ENCODE results near the gene TEKTIP1. TPM values are rescaled to one million over a fixed set of nuclear protein-coding genes. Genes with fewer than 3 reads are reported as not detected.
A peak's percentile ranks its signal among the peaks of the same experiment; 100 is the strongest.

Gene TEKTIP1
- polyA plus RNA-seq, 1 donor from 2014 or later = not detected

DNA sequence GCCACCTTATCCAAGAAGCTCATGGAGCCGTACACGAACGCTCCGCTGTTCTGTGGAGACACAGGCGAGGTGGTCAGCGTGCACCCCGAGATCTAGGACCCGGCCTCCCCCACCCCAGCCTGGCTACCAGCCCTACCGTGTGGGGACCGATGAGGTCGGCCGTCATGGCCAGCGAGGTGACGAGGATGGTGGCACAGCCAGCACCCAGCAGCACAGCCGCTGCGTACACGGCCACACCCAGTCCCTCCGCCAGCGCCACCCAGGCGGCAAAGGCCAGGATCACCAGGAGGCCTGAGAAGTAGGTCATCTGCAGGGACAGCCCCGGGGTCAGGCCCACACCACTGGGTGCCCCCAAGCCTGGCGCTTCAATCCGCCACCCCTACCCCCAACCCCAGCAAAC, 7.1 kb downstream of the TEKTIP1 start:
- Histone ChIP-seq H3K4me2 (ENCODE audit: low read length) (no peak overlapping the region), H2AFZ (ENCODE audit: low read depth, low read length) (no peak overlapping the region), H3K36me3 (ENCODE audit: insufficient read depth, low read length) (no peaks in the 10 kb centered on the region), H4K20me1 (ENCODE audit: insufficient read depth) (no peaks in the 10 kb centered on the region), H3K9ac (ENCODE audit: low read length) (no peak overlapping the region), H3F3A (ENCODE audit: insufficient read depth, low read length, poor library complexity, severe bottlenecking) (no peaks in the 10 kb centered on the region), H3K9me2 (ENCODE audit: insufficient read depth, low read length) (no peaks in the 10 kb centered on the region), H3K9me3 (ENCODE audit: low read length) (no peaks in the 10 kb centered on the region), H3K27ac (ENCODE audit: low read length) (no peak overlapping the region), H3K27me3 (ENCODE audit: insufficient read depth, low read depth, low read length) (no peaks in the 10 kb centered on the region), H3K79me2 (replicated peaks; ENCODE audit: insufficient read depth, low read length) (no peaks in the 10 kb centered on the region), H3K4me3 (ENCODE audit: low read length) (no peak overlapping the region)
- no peak for TF ChIP-seq EP300 (conservative IDR thresholded peaks at IDR 0.05; ENCODE audit: poor library complexity, severe bottlenecking)
- no peak for TF ChIP-seq EZH2 (IDR thresholded peaks at IDR 0.05; ENCODE audit: borderline replicate concordance, insufficient read depth, low read length, poor library complexity, severe bottlenecking)
- TF ChIP-seq RAD21 (conservative IDR thresholded peaks at IDR 0.05) = no peak
- TF ChIP-seq MXI1 (conservative IDR thresholded peaks at IDR 0.05; ENCODE audit: poor library complexity, severe bottlenecking) = no peak
- TF ChIP-seq CTCF (IDR thresholded peaks at IDR 0.05; ENCODE audit: poor library complexity, severe bottlenecking) = no peak
- no peak for TF ChIP-seq REST (IDR thresholded peaks at IDR 0.05; ENCODE audit: borderline replicate concordance)
- no peak for TF ChIP-seq TAF1 (IDR thresholded peaks at IDR 0.05; ENCODE audit: low read depth)
- no peak for TF ChIP-seq SMC3 (conservative IDR thresholded peaks at IDR 0.05; ENCODE audit: poor library complexity)
- no peak for TF ChIP-seq POLR2AphosphoS5 (IDR thresholded peaks at IDR 0.05)

DNA sequence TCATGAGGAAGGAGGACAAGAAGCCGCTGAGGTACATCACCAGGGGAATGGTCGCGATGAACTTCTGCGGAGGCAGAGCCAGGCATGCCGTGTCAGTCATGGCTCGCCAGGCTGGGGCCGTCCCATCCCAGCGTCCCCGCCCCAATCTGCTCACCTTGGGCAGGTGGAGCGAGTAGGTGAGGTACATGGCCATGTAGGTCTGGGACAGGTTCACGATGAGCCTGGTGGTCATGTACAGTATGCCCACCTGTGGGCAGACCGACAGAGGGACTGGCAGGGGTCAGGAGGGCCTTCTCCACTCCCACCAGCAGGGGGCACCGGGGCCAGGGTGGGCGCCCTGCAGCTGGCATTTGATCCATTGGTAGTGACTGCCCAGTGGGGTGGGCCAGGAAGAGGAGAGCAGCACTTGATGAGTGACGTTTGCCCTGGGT, 8.3 kb downstream of the TEKTIP1 start:
- Histone ChIP-seq H3K27me3 (ENCODE audit: insufficient read depth, low read depth, low read length) (no peaks in the 10 kb centered on the region), H3K9me2 (ENCODE audit: insufficient read depth, low read length) (no peaks in the 10 kb centered on the region), H2AFZ (ENCODE audit: low read depth, low read length) (no peak overlapping the region), H3K36me3 (ENCODE audit: insufficient read depth, low read length) (no peaks in the 10 kb centered on the region), H3F3A (ENCODE audit: insufficient read depth, low read length, poor library complexity, severe bottlenecking) (no peaks in the 10 kb centered on the region), H3K79me2 (replicated peaks; ENCODE audit: insufficient read depth, low read length) (no peaks in the 10 kb centered on the region), H3K4me2 (ENCODE audit: low read length) (no peak overlapping the region), H3K27ac (ENCODE audit: low read length) (no peak overlapping the region), H4K20me1 (ENCODE audit: insufficient read depth) (no peaks in the 10 kb centered on the region), H3K9ac (ENCODE audit: low read length) (no peak overlapping the region), H3K9me3 (ENCODE audit: low read length) (no peaks in the 10 kb centered on the region), H3K4me3 (ENCODE audit: low read length) (no peak overlapping the region)
- TF ChIP-seq RAD21 (conservative IDR thresholded peaks at IDR 0.05) (no peak), CTCF (IDR thresholded peaks at IDR 0.05; ENCODE audit: poor library complexity, severe bottlenecking) (peak; percentile 35)

All from neural cell (in vitro differentiated cells).